H1 (cell line): ENCODE measurements around the gene SLC38A10. TPM values are rescaled to one million over a fixed set of nuclear protein-coding genes. Genes with fewer than 3 reads are reported as not detected.

Source experiments
- ATF2 ChIP-seq: IDR thresholded peaks from 2 replicates; pipeline ENCODE4 v1.6.1; 2012; ENCODE audit warnings: low read length, inconsistent platforms
- BRCA1 ChIP-seq: IDR thresholded peaks from 2 replicates; pipeline ENCODE4 v1.6.1; 2012; ENCODE audit warnings: low read depth, low read length, improper control_type of control experiment
- CBX5 ChIP-seq: fragments of 300-800, 300-1000 bp; sonication (generic); IDR thresholded peaks from 2 replicates; pipeline ENCODE4 v1.7.1; 2016; ENCODE audit warnings: antibody characterized with exemption, low read length, low read depth
- CEBPB ChIP-seq: IDR thresholded peaks from 2 replicates; pipeline ENCODE4 v1.6.1; 2012; ENCODE audit warnings: low read depth, low read length
- CREB1 ChIP-seq: IDR thresholded peaks from 2 replicates; pipeline ENCODE4 v1.6.1; 2012; ENCODE audit warnings: inconsistent platforms
- CTBP2 ChIP-seq: IDR thresholded peaks from 2 replicates; pipeline ENCODE4 v1.7.0; 2011; ENCODE audit warnings: borderline replicate concordance, mild to moderate bottlenecking, moderate library complexity, mixed read lengths, low read length; ENCODE audit not compliant: insufficient read depth, insufficient read length
- EP300 ChIP-seq, 2 experiments: IDR thresholded peaks; 1 replicate in 1 of 2; 2 replicates in 1 of 2; pipeline ENCODE4 v1.6.1; 2011 to 2012; ENCODE audit warnings: low read depth in 2 of 2, low read length in 2 of 2, mild to moderate bottlenecking in 2 of 2, borderline replicate concordance in 1 of 2, inconsistent platforms in 1 of 2, moderate library complexity in 1 of 2
- EZH2 ChIP-seq: fragments of 200-600 bp; sonication (generic); IDR thresholded peaks from 2 replicates; pipeline ENCODE4 v1.7.1; 2012; ENCODE audit warnings: low read depth, mild to moderate bottlenecking, moderate library complexity, low read length, inconsistent platforms; ENCODE audit not compliant: severe bottlenecking
- JUN ChIP-seq: IDR thresholded peaks from 2 replicates; pipeline ENCODE4 v1.6.1; 2011; ENCODE audit warnings: low read depth, mild to moderate bottlenecking, improper control_type of control experiment, low read length
- NANOG ChIP-seq: IDR thresholded peaks from 2 replicates; pipeline ENCODE4 v1.6.1; 2011; ENCODE audit warnings: low read length, low read depth, mild to moderate bottlenecking, inconsistent platforms; ENCODE audit not compliant: insufficient read depth, poor library complexity, severe bottlenecking
- PHF8 ChIP-seq: fragments of 200-600 bp; sonication (generic); conservative IDR thresholded peaks from 2 replicates; pipeline ENCODE4 v1.7.1; 2012; ENCODE audit warnings: low read depth, mild to moderate bottlenecking, inconsistent platforms, low read length, moderate library complexity
- POU5F1 ChIP-seq: IDR thresholded peaks from 2 replicates; pipeline ENCODE4 v1.6.1; 2011; ENCODE audit warnings: low read depth, mild to moderate bottlenecking, low read length, moderate library complexity
- RFX5 ChIP-seq: IDR thresholded peaks from 2 replicates; pipeline ENCODE4 v1.6.1; 2011; ENCODE audit warnings: low read depth, low read length, improper control_type of control experiment, borderline replicate concordance
- TAF1 ChIP-seq: IDR thresholded peaks from 2 replicates; pipeline ENCODE4 v1.6.1; 2011; ENCODE audit warnings: mild to moderate bottlenecking, low read depth, low read length
- TBP ChIP-seq: IDR thresholded peaks from 2 replicates; pipeline ENCODE4 v1.6.1; 2011; ENCODE audit warnings: low read depth, low read length, improper control_type of control experiment
- polyA plus RNA-seq, 7 experiments: library from polyadenylated mRNA; depleted of rRNA in 3 of 7; stranded (reverse) in 5 of 7; unstranded in 2 of 7; fragments of >200 nt in 5 of 7; fragments of 200-250 nt in 2 of 7; gene quantifications; 1 replicate in 5 of 7; 2 replicates in 1 of 7; 4 replicates in 1 of 7; pipeline versions ENCODE4 v1.2.1 to v1.2.3, GENCODE V29; 2011 to 2013; ENCODE audit warnings: missing spikeins in 2 of 7, mixed read lengths in 2 of 7
- total RNA-seq: library from RNA; stranded (reverse); fragmentation: NEBNext Ultra II Directional; extraction: Animal tissue kit (Norgen Biotek cat#: 25700); gene quantifications from 2 replicates; pipeline ENCODE4 v1.2.1, GENCODE V29; 2021
- TF ChIP-seq, protein P1 (sequence below), 3 experiments: IDR thresholded peaks; 1 replicate in 2 of 3; 2 replicates in 1 of 3; pipeline versions ENCODE4 v1.5.1 to v1.6.1; 2011; ENCODE audit warnings: low read length in 3 of 3, mild to moderate bottlenecking in 3 of 3, inconsistent platforms in 2 of 3, low read depth in 1 of 3, moderate library complexity in 1 of 3; ENCODE audit not compliant: insufficient read depth in 1 of 3; ENCODE audit errors: control extremely low read depth in 1 of 3

The SLC38A10 gene
- total and polyA plus RNA-seq, 2 of the 8 experiments (the other 6 are each of a cell fraction or from before 2014, with no cell fraction given): 26.4 to 41.0 TPM

- TF ChIP-seq, protein P1, sequence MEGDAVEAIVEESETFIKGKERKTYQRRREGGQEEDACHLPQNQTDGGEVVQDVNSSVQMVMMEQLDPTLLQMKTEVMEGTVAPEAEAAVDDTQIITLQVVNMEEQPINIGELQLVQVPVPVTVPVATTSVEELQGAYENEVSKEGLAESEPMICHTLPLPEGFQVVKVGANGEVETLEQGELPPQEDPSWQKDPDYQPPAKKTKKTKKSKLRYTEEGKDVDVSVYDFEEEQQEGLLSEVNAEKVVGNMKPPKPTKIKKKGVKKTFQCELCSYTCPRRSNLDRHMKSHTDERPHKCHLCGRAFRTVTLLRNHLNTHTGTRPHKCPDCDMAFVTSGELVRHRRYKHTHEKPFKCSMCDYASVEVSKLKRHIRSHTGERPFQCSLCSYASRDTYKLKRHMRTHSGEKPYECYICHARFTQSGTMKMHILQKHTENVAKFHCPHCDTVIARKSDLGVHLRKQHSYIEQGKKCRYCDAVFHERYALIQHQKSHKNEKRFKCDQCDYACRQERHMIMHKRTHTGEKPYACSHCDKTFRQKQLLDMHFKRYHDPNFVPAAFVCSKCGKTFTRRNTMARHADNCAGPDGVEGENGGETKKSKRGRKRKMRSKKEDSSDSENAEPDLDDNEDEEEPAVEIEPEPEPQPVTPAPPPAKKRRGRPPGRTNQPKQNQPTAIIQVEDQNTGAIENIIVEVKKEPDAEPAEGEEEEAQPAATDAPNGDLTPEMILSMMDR (IDR thresholded peaks at IDR 0.05; ENCODE audit: control extremely low read depth in 1 of 3, insufficient read depth in 1 of 3, low read depth in 1 of 3, low read length in 3 of 3): 0 out of 4 replicates have a peak, but pooled peaks of 1 of the 3 experiments have one; percentile 3
- no peak for TF ChIP-seq RFX5
- TF ChIP-seq NANOG: no peak
- TF ChIP-seq CREB1: no peak
- no peak for TF ChIP-seq POU5F1
- no peak for TF ChIP-seq TBP
- no peak for TF ChIP-seq ATF2
- TF ChIP-seq JUN: no peak
- no peak for TF ChIP-seq CEBPB
- TF ChIP-seq BRCA1: no peak
- no peak for TF ChIP-seq EZH2
- no peak for TF ChIP-seq PHF8
- TF ChIP-seq CTBP2: no peak
- no peak for TF ChIP-seq CBX5
- TF ChIP-seq EP300 (IDR thresholded peaks at IDR 0.05; ENCODE audit: borderline replicate concordance in 1 of 2, low read depth in 2 of 2, low read length in 2 of 2): no peak
- 0 out of 2 replicates have a peak, but pooled peaks have one; percentile 16 for TF ChIP-seq TAF1
These were observed 47.4 kb upstream of the SLC38A10 start (continued) for GRCh38 chr17:81342269-81343070.
